Colonic mucosa (tissue), 4 donors: ENCODE data around the gene MYB. TPM values are rescaled to one million over a fixed set of nuclear protein-coding genes. Genes with fewer than 3 reads are reported as not detected.

Experiments
- DNase-seq: peaks from one replicate; pipeline ENCODE4 v3.0.0-alpha.2; 2020
- H3K27ac ChIP-seq: fragments of 200-600 bp; one replicate; pipeline ENCODE4 v1.8.0; 2021
- H3K27me3 ChIP-seq: fragments of 200-600 bp; one replicate; pipeline ENCODE4 v1.8.0; 2021
- H3K36me3 ChIP-seq: fragments of 200-600 bp; one replicate; pipeline ENCODE4 v1.8.0; 2021
- H3K4me1 ChIP-seq: fragments of 200-600 bp; one replicate; pipeline ENCODE4 v1.8.0; 2021; ENCODE audit warnings: mild to moderate bottlenecking
- H3K4me3 ChIP-seq: fragments of 200-600 bp; one replicate; pipeline ENCODE4 v1.8.0; 2021
- H3K9ac ChIP-seq, 2 donors: one replicate each; pipeline ENCODE4 v1.7.0; 2013; ENCODE audit warnings: control low read depth in 2 of 2, low read depth in 2 of 2, low read length in 2 of 2
- H3K9me3 ChIP-seq: fragments of 200-600 bp; one replicate; pipeline ENCODE4 v1.8.0; 2021
- CTCF ChIP-seq: fragments of 200-600 bp; IDR thresholded peaks from one replicate; pipeline ENCODE4 v1.8.0; 2022; ENCODE audit warnings: antibody characterized with exemption, mild to moderate bottlenecking
- intact Hi-C: fragments of 100-400 bp; cut with DNase I; formaldehyde crosslinking; loops from one replicate; pipeline ENCODE4 v1.14.1; 2022
- total RNA-seq, 2 donors: library from RNA; stranded (reverse); fragmentation: NEBNext Ultra II Directional in 1 of 2; extraction: Animal tissue kit (Norgen Biotek cat#: 25700) in 1 of 2; gene quantifications; one replicate each; pipeline ENCODE4 v1.2.1, GENCODE V29; 2021
- donor health status: healthy.
- donor health status: DM: no; HTN: no; CAD: no.
- donor health status: DM: no; HTN: no; CAD: no.

MYB gene
- total RNA-seq, 2 donors from 2014 or later = 67.2 to 78.0 TPM

- Histone ChIP-seq H3K9me3 (no peaks in the 10 kb centered on the region), H3K9ac (no peak overlapping the region), H3K27me3 (no peaks in the 10 kb centered on the region), H3K4me1 (no peaks in the 10 kb centered on the region), H3K36me3 (no peaks in the 10 kb centered on the region), H3K4me3 (no peak overlapping the region), H3K27ac (no peak overlapping the region)
- intact Hi-C loops = no loop called here
- no peak for TF ChIP-seq CTCF
- no peak for DNase-seq
Measured at GRCh38 chr6:135165031-135165430, 16.1 kb upstream of the MYB start.

DNA sequence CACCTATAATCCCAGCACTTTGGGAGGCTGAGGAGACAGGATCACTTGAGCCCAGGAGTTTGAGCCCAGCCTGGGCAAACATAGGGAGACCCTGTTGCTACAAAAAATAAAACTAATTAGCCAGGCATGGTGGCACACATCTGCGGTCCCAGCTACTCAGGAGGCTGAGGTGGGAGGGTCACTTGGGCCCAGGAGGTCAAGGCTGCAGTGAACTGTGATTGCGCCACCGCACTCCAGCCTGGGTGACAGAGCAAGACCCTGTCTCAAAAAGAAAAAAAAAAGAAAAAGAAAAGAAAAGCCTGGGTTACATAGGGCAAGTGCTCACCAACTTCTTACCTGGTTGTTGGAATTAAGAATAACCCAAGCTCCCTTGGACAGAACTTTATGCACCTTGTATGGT is 14.6 kb upstream of the MYB start:
- H3K9me3 ChIP-seq = no peaks in the 10 kb centered on the region
- no peak for TF ChIP-seq CTCF
- intact Hi-C loops = no loop called here

GRCh38 chr6:135167617-135168016 is 13.5 kb upstream of the MYB start:
- Histone ChIP-seq H3K36me3 (no peaks in the 10 kb centered on the region), H3K9me3 (no peaks in the 10 kb centered on the region), H3K9ac (no peak overlapping the region), H3K4me3 (no peak overlapping the region), H3K27ac (no peak overlapping the region), H3K4me1 (no peaks in the 10 kb centered on the region), H3K27me3 (no peaks in the 10 kb centered on the region)
- no peak for TF ChIP-seq CTCF
- intact Hi-C loops = no loop called here
- DNase-seq = no peak

More for the DNA sequence above, 14.6 kb upstream of the MYB start:
- DNase-seq = no peak
- no peak overlapping the region for H3K27ac ChIP-seq
- H3K36me3 ChIP-seq = no peaks in the 10 kb centered on the region
- no peaks in the 10 kb centered on the region for H3K4me1 ChIP-seq
- H3K4me3 ChIP-seq = no peak overlapping the region
- H3K27me3 ChIP-seq = no peaks in the 10 kb centered on the region
- H3K9ac ChIP-seq = no peak overlapping the region

GRCh38 chr6:135168766-135169165 is 12.3 kb upstream of the MYB start:
- no peak for DNase-seq
- no peak for TF ChIP-seq CTCF
- no peaks in the 10 kb centered on the region for H3K4me1 ChIP-seq
- no peak overlapping the region for H3K9ac ChIP-seq
- H3K27me3 ChIP-seq = no peaks in the 10 kb centered on the region
- intact Hi-C loops = no loop called here
- H3K9me3 ChIP-seq = no peaks in the 10 kb centered on the region
- no peak overlapping the region for H3K4me3 ChIP-seq
- no peak overlapping the region for H3K27ac ChIP-seq
- no peaks in the 10 kb centered on the region for H3K36me3 ChIP-seq

DNA sequence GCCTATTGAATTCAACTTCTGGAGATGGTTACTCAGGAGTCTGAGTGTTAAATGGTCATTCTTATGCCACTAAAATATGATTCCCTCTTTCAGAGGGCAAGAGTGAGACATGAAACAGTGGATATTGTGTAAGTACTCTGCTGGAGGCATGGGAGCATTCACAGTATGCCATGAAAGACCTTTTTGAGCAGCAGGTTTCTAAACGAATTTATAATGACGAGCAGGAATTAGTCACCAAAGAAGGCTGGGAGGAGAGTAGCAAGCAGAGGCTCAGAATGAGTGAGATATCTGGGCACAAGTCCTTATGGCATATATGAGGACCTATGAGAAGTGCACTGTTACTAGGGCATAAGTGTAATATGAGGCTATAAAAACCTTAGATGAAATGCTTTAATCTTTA is 10.9 kb upstream of the MYB start:
- Histone ChIP-seq H3K4me1 (no peaks in the 10 kb centered on the region), H3K9me3 (no peaks in the 10 kb centered on the region), H3K4me3 (no peak overlapping the region), H3K9ac (no peak overlapping the region), H3K27me3 (no peaks in the 10 kb centered on the region), H3K36me3 (no peaks in the 10 kb centered on the region), H3K27ac (no peak overlapping the region)
- intact Hi-C loops = no loop called here
- DNase-seq = no peak
- no peak for TF ChIP-seq CTCF

DNA sequence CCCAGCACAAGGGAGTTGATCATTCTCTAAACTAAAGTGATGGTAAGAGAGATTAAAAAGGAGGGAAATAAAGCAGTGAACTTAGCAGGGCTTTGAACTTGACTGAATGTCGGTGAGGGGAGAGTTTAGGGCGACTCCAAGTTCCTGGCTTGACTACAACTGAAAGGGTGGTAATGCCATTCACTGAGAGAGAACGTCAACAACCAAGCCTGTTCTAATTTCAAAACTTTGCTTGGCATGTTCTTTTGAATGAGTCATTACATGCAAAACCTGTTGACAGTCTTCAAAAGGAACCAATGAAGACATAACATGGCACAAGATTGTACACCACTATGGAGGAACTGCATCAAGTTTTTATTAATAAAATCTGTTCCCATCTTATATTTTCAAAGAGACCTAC is 10.3 kb upstream of the MYB start:
- intact Hi-C loops = no loop called here
- Histone ChIP-seq H3K27ac (no peak overlapping the region), H3K4me3 (no peak overlapping the region), H3K27me3 (no peaks in the 10 kb centered on the region), H3K9me3 (no peaks in the 10 kb centered on the region), H3K36me3 (no peaks in the 10 kb centered on the region), H3K9ac (no peak overlapping the region), H3K4me1 (no peaks in the 10 kb centered on the region)
- TF ChIP-seq CTCF = no peak
- no peak for DNase-seq
